Measurements from ENCODE around the gene GYPC. TPM values are rescaled to one million over a fixed set of nuclear protein-coding genes. Genes with fewer than 3 reads are reported as not detected.

Gene GYPC
- total and polyA plus RNA-seq, 2 of the 4 experiments (the other 2 are of a cell fraction): 53.4 to 96.3 TPM

DNA sequence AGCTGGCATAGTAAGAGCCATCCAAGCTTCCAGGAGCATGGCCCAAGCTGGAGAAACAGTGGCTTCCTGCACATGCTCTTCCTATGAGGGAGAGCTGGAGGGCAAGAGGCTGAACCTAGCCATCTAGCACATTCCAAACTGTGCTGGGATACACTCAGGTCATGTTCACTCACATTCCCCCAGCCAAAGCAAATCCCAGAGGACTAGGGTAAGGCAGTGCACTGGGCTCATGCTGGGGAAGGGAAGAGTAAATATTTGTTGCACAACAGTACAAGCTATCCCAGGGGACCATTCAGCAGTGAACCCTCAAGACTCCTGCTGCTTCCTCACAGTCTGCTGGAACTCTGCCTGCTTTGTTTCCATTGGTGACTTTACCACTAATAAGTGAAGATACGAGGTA is 20.7 kb upstream of the GYPC start:
- Histone ChIP-seq H3K18ac (ENCODE audit: low read depth, low read length) (no peak overlapping the region), H3K27ac (ENCODE audit: insufficient read depth, low read length) (no peak overlapping the region), H2BK20ac (ENCODE audit: low read depth, low read length) (no peak overlapping the region), H3K9me1 (ENCODE audit: insufficient read depth, low read length) (no peaks in the 10 kb centered on the region), H2AK5ac (ENCODE audit: low read depth, low read length) (no peak overlapping the region), H3K23ac (ENCODE audit: low read depth, low read length) (no peak overlapping the region), H4K5ac (ENCODE audit: low read depth, low read length) (no peak overlapping the region), H2BK120ac (ENCODE audit: low read depth, low read length) (no peak overlapping the region), H3K79me1 (ENCODE audit: low read depth in 1 of 2, low read length in 2 of 2) (no peaks in the 10 kb centered on the region), H4K20me1 (ENCODE audit: insufficient read depth, low read length) (no peaks in the 10 kb centered on the region), H3K36me3 (ENCODE audit: control insufficient read depth, insufficient read depth, low read length) (no peaks in the 10 kb centered on the region), H4K91ac (ENCODE audit: insufficient read depth, low read depth, low read length) (no peak overlapping the region), H2AFZ (replicated peaks; ENCODE audit: low read length, poor library complexity) (no peak overlapping the region), H3K9me3 (ENCODE audit: control insufficient read depth, insufficient read depth, low read length) (no peaks in the 10 kb centered on the region), H3K14ac (replicated peaks; ENCODE audit: low read depth, low read length) (no peak overlapping the region), H3K4ac (ENCODE audit: low read depth, low read length) (no peak overlapping the region), H3K4me1 (ENCODE audit: control insufficient read depth, insufficient read depth, low read length) (no peaks in the 10 kb centered on the region), H2BK15ac (ENCODE audit: low read depth, low read length) (no peak overlapping the region), H2AK9ac (replicated peaks; ENCODE audit: low read depth, low read length, poor library complexity) (no peak overlapping the region), H3K4me2 (ENCODE audit: low read depth, low read length) (no peak overlapping the region), H3K56ac (ENCODE audit: extremely low read depth, insufficient read depth, low read length) (no peak overlapping the region), H2BK5ac (ENCODE audit: low read depth, low read length, poor library complexity, severe bottlenecking) (no peak overlapping the region), H3K27me3 (ENCODE audit: control insufficient read depth, insufficient read depth, low read length) (peaks cover 14% of the 10 kb centered on the region), H3K4me3 (ENCODE audit: insufficient read depth, low read depth, low read length) (no peak overlapping the region), H4K8ac (ENCODE audit: low read depth in 2 of 2, low read length in 2 of 2) (no peak overlapping the region), H3K9ac (ENCODE audit: low read depth, low read length) (no peak overlapping the region)
- ChIA-PET POLR2A (ENCODE audit: unreplicated experiment) (no interaction called here), CTCF (interaction anchor here (0.8 kb wide), 1 partner anchor 72 kb away, joined by 3 read pairs; no protein-coding TSS in a partner anchor)
- TF ChIP-seq RAD21 (IDR thresholded peaks at IDR 0.05; ENCODE audit: low read length): no peak
- TF ChIP-seq, protein P1, sequence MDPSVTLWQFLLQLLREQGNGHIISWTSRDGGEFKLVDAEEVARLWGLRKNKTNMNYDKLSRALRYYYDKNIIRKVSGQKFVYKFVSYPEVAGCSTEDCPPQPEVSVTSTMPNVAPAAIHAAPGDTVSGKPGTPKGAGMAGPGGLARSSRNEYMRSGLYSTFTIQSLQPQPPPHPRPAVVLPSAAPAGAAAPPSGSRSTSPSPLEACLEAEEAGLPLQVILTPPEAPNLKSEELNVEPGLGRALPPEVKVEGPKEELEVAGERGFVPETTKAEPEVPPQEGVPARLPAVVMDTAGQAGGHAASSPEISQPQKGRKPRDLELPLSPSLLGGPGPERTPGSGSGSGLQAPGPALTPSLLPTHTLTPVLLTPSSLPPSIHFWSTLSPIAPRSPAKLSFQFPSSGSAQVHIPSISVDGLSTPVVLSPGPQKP (IDR thresholded peaks at IDR 0.05; ENCODE audit: borderline replicate concordance, low read depth, low read length): no peak
- no peak for TF ChIP-seq MAFK (IDR thresholded peaks at IDR 0.05; ENCODE audit: low read depth, low read length)
- no peak for TF ChIP-seq CHD1 (IDR thresholded peaks at IDR 0.05; ENCODE audit: low read depth, low read length)
- TF ChIP-seq RCOR1 (IDR thresholded peaks at IDR 0.05; ENCODE audit: insufficient replicate concordance, low read length): no peak
- TF ChIP-seq MXI1 (IDR thresholded peaks at IDR 0.05; ENCODE audit: borderline replicate concordance, low read depth, low read length): no peak
- TF ChIP-seq, protein P2, sequence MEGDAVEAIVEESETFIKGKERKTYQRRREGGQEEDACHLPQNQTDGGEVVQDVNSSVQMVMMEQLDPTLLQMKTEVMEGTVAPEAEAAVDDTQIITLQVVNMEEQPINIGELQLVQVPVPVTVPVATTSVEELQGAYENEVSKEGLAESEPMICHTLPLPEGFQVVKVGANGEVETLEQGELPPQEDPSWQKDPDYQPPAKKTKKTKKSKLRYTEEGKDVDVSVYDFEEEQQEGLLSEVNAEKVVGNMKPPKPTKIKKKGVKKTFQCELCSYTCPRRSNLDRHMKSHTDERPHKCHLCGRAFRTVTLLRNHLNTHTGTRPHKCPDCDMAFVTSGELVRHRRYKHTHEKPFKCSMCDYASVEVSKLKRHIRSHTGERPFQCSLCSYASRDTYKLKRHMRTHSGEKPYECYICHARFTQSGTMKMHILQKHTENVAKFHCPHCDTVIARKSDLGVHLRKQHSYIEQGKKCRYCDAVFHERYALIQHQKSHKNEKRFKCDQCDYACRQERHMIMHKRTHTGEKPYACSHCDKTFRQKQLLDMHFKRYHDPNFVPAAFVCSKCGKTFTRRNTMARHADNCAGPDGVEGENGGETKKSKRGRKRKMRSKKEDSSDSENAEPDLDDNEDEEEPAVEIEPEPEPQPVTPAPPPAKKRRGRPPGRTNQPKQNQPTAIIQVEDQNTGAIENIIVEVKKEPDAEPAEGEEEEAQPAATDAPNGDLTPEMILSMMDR (conservative IDR thresholded peaks at IDR 0.05; ENCODE audit: low read depth, low read length): no peak
- TF ChIP-seq SMC3 (IDR thresholded peaks at IDR 0.05; ENCODE audit: low read depth, low read length): no peak
- ATAC-seq (ENCODE audit: low read depth) (peak; percentile 35; the same call in 1 of the 2 replicates), DNase-seq (no peak)
- in situ Hi-C loops (cut with MboI; ENCODE audit: low sequenced_read_pairs): no loop called here
- intact Hi-C loops (cut with micrococcal nuclease): no loop called here
- no CpG with 5 or more reads among the region's 1 CpG for WGBS, 2 experiments (ENCODE audit: extremely low coverage in 2 of 2, insufficient read length in 1 of 2)
- BruUV-seq (replicated peaks): no TSS peak
- dilution Hi-C loops (cut with HindIII; ENCODE audit: low sequenced_read_pairs, unreplicated experiment): no loop called here
